ENCODE measurements around the gene EDA2R. TPM values are rescaled to one million over a fixed set of nuclear protein-coding genes. Genes with fewer than 3 reads are reported as not detected.

The EDA2R gene
- total RNA-seq, 1 donor from 2014 or later: 5.6 TPM

DNA sequence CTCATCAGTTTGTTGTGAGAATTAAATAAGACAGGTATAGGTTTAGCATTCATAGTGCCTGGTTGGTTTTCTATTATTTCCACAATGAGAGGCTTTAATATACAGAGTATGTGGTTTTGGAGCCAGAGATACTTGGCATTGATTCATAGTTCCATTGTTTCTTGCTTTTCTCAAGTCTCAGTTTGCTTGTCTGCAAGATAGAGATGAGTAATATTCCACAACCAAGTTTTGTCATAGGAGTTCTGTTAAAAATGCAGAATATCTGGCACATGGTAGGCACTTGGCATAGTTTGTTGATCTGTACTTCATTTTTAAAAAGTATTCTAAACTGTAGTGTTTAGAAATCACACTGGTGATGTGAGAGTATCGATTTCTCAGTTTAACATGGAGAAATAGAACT, 37.5 kb upstream of the EDA2R start:
- Histone ChIP-seq H3K9me3 (no peaks in the 10 kb centered on the region), H3K27me3 (no peaks in the 10 kb centered on the region), H3K27ac (no peak overlapping the region), H3K4me3 (no peak overlapping the region), H3K4me1 (no peaks in the 10 kb centered on the region), H3K36me3 (no peaks in the 10 kb centered on the region)
- TF ChIP-seq, protein P1, sequence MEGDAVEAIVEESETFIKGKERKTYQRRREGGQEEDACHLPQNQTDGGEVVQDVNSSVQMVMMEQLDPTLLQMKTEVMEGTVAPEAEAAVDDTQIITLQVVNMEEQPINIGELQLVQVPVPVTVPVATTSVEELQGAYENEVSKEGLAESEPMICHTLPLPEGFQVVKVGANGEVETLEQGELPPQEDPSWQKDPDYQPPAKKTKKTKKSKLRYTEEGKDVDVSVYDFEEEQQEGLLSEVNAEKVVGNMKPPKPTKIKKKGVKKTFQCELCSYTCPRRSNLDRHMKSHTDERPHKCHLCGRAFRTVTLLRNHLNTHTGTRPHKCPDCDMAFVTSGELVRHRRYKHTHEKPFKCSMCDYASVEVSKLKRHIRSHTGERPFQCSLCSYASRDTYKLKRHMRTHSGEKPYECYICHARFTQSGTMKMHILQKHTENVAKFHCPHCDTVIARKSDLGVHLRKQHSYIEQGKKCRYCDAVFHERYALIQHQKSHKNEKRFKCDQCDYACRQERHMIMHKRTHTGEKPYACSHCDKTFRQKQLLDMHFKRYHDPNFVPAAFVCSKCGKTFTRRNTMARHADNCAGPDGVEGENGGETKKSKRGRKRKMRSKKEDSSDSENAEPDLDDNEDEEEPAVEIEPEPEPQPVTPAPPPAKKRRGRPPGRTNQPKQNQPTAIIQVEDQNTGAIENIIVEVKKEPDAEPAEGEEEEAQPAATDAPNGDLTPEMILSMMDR (IDR thresholded peaks at IDR 0.05): no peak
- intact Hi-C loops (cut with DNase I): no loop called here
- ATAC-seq: no peak
- DNase-seq: no peak

DNA sequence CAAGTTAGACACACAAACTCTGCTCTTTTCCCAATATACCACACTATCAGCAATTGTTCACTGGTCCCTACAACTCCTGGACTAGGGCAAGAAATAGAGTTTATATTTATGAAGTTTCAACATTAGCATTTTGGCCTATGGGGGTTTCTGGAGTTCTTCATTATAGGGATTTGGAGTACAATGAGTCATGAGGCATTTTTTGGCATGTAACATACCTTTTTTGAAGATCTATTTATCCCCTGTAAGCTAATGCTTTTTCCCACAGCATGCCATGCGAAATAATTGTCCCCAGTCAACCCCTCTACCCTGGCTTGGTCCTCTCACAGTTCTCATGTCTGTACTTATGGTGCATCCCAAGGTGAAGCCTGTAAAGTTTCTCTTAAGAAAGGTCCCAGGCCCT, 36.7 kb upstream of the EDA2R start:
- ATAC-seq (no peak), DNase-seq (no peak)
- intact Hi-C loops (cut with DNase I): no loop called here
- TF ChIP-seq, protein P1 (IDR thresholded peaks at IDR 0.05): no peak
- Histone ChIP-seq H3K36me3 (no peaks in the 10 kb centered on the region), H3K4me3 (no peak overlapping the region), H3K4me1 (no peaks in the 10 kb centered on the region), H3K27me3 (no peaks in the 10 kb centered on the region), H3K27ac (no peak overlapping the region), H3K9me3 (no peaks in the 10 kb centered on the region)

DNA sequence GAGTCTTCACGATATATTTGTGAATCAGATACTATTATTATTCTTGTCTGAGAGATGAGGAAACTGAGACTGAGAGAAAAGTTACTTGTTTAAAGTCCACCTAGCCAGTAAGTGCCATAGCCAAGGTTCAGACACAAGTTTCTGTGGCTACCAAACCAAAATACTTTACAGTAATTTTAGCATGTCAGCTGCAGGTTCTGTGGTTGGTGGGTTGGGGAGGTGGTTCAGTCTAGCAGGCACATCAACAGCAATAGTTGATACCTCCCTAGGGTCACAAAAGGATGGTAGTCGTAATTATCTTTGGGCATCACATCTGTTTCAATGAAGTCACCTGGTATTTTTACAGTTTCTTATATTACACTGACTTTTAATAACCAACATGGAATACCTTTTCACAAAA, 35.6 kb upstream of the EDA2R start:
- intact Hi-C loops (cut with DNase I): no loop called here
- Histone ChIP-seq H3K36me3 (no peaks in the 10 kb centered on the region), H3K4me1 (no peaks in the 10 kb centered on the region), H3K27ac (no peak overlapping the region), H3K9me3 (no peaks in the 10 kb centered on the region), H3K27me3 (no peaks in the 10 kb centered on the region), H3K4me3 (no peak overlapping the region)
- no peak for DNase-seq
- TF ChIP-seq, protein P1 (IDR thresholded peaks at IDR 0.05): no peak
- no peak for ATAC-seq

DNA sequence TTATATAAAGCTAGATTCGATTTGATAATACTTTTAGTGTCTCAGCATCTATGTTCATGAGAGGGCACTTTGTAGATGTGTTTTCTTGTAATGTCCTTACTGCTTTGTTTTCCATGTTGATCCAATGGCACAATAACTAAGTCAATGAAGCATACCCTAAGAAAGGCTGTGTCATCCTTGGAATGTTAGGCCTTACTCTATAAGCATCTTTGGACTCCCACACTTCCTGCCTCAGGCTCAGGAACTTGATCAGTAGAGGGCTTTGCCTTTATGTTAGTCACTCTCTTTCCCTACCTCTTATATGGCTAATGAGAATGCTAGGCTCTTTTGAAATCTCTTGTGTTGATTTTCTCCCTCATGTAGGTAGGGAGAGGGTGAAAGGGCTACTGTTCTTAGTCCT, 33.2 kb upstream of the EDA2R start:
- no peak overlapping the region for H3K4me3 ChIP-seq
- no peaks in the 10 kb centered on the region for H3K27me3 ChIP-seq
- no peaks in the 10 kb centered on the region for H3K4me1 ChIP-seq
- no peak for ATAC-seq
- intact Hi-C loops (cut with DNase I): no loop called here
- TF ChIP-seq, protein P1 (IDR thresholded peaks at IDR 0.05): no peak
- no peak overlapping the region for H3K27ac ChIP-seq
- no peaks in the 10 kb centered on the region for H3K9me3 ChIP-seq
- no peaks in the 10 kb centered on the region for H3K36me3 ChIP-seq
- no peak for DNase-seq

DNA sequence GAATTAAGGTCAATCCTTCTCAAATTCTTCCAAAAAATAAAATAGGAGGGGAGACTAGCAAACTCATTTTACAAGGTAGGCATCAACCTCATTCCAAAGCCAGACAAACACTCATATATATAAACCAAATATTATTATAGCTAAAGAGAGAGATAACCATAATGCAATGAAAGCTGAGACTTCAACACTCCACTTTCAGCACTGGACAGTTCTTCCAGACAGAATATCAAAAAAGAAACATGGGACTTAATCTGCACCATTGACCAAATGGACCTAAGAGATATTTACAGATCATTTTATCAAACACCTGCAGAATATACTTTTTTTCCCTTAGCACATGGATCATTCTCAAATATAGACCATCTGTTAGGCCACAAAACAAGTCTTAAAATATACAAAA, 15.5 kb upstream of the EDA2R start:
- no peaks in the 10 kb centered on the region for H3K27me3 ChIP-seq
- ATAC-seq (no peak), DNase-seq (no peak)
- intact Hi-C loops (cut with DNase I): no loop called here
- no peaks in the 10 kb centered on the region for H3K9me3 ChIP-seq
- no peak overlapping the region for H3K4me3 ChIP-seq
- no peak overlapping the region for H3K27ac ChIP-seq
- H3K36me3 ChIP-seq: no peaks in the 10 kb centered on the region
- H3K4me1 ChIP-seq: no peaks in the 10 kb centered on the region
- TF ChIP-seq, protein P1 (IDR thresholded peaks at IDR 0.05): no peak

DNA sequence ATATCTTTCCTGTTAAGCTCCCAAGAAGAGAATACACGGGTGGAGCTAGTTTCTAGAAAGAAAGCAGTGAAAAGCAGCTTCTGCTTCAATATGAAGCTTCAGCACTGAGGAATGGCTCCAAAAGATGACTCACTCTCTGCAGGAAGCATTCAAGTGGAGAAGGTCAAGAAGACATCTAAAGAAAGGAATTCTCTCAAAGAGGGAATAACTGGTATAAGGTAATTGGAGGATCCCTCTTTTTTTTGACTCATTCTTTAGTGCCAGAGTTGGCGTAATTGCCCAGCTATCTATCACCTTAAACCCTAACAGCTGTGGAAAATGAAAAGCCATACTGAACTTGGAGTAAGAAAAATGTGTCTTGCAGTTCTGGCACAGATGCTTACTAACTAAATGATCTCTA, 3.5 kb downstream of the EDA2R start:
- no peak overlapping the region for H3K4me3 ChIP-seq
- H3K27me3 ChIP-seq: no peaks in the 10 kb centered on the region
- no peaks in the 10 kb centered on the region for H3K9me3 ChIP-seq
- no peaks in the 10 kb centered on the region for H3K36me3 ChIP-seq
- intact Hi-C loops (cut with DNase I): no loop called here
- no peak overlapping the region for H3K27ac ChIP-seq
- TF ChIP-seq, protein P1 (IDR thresholded peaks at IDR 0.05): no peak
- ATAC-seq (no peak), DNase-seq (no peak)
- H3K4me1 ChIP-seq: no peaks in the 10 kb centered on the region

Data from upper lobe of right lung (tissue), 1 donor.